ENCODE measurements around the gene KAT6B.

The KAT6B gene

GRCh38 chr10:75023074-75023473 is 196.7 kb downstream of the KAT6B start:
- Histone ChIP-seq H3K4me1 (ENCODE audit: low read depth, poor library complexity, severe bottlenecking) (peaks cover 9% of the 10 kb centered on the region), H3K4me2 (no peak overlapping the region), H2AFZ (ENCODE audit: low read depth) (no peak overlapping the region), H3K27ac (no peak overlapping the region), H3K9ac (no peak overlapping the region), H3K79me2 (ENCODE audit: insufficient read depth, low read depth) (no peaks in the 10 kb centered on the region), H3K4me3 (IDR thresholded peaks at IDR 0.05; ENCODE audit: insufficient read depth, low read depth, low read length) (no peak overlapping the region), H4K20me1 (ENCODE audit: insufficient read depth) (no peaks in the 10 kb centered on the region), H3K36me3 (ENCODE audit: insufficient read depth) (no peaks in the 10 kb centered on the region), H3K27me3 (ENCODE audit: insufficient read depth, low read depth) (no peaks in the 10 kb centered on the region)
- TF ChIP-seq CTCF (conservative IDR thresholded peaks at IDR 0.05; ENCODE audit: low read depth, low read length) = no peak

- no peaks in the 10 kb centered on the region for H3K79me2 ChIP-seq (ENCODE audit: insufficient read depth, low read depth)
- H3K9ac ChIP-seq = no peak overlapping the region
- no peak overlapping the region for H3K4me2 ChIP-seq
- H3K36me3 ChIP-seq (ENCODE audit: insufficient read depth) = 0 out of 2 replicates have a peak, but pooled peaks cover 4% of the 10 kb centered on the region
- no peaks in the 10 kb centered on the region for H3K4me1 ChIP-seq (ENCODE audit: low read depth, poor library complexity, severe bottlenecking)
- no peak overlapping the region for H2AFZ ChIP-seq (ENCODE audit: low read depth)
- no peaks in the 10 kb centered on the region for H3K27me3 ChIP-seq (ENCODE audit: insufficient read depth, low read depth)
- no peak for TF ChIP-seq CTCF (conservative IDR thresholded peaks at IDR 0.05; ENCODE audit: low read depth, low read length)
- no peak overlapping the region for H3K27ac ChIP-seq
- H3K4me3 ChIP-seq (IDR thresholded peaks at IDR 0.05; ENCODE audit: insufficient read depth, low read depth, low read length) = no peak overlapping the region
- no peaks in the 10 kb centered on the region for H4K20me1 ChIP-seq (ENCODE audit: insufficient read depth)
Measured at GRCh38 chr10:75024971-75025523, 198.6 kb downstream of the KAT6B start.

- TF ChIP-seq CTCF (conservative IDR thresholded peaks at IDR 0.05; ENCODE audit: low read depth, low read length) = no peak
- no peak overlapping the region for H3K4me2 ChIP-seq
- H3K4me3 ChIP-seq (IDR thresholded peaks at IDR 0.05; ENCODE audit: insufficient read depth, low read depth, low read length) = no peak overlapping the region
- H3K27me3 ChIP-seq (ENCODE audit: insufficient read depth, low read depth) = no peaks in the 10 kb centered on the region
- no peak overlapping the region for H2AFZ ChIP-seq (ENCODE audit: low read depth)
- H3K27ac ChIP-seq = no peak overlapping the region
- H3K79me2 ChIP-seq (ENCODE audit: insufficient read depth, low read depth) = no peaks in the 10 kb centered on the region
- H4K20me1 ChIP-seq (ENCODE audit: insufficient read depth) = no peaks in the 10 kb centered on the region
- no peak overlapping the region for H3K9ac ChIP-seq
- 0 out of 2 replicates have a peak, but pooled peaks cover 4% of the 10 kb centered on the region for H3K36me3 ChIP-seq (ENCODE audit: insufficient read depth)
- no peaks in the 10 kb centered on the region for H3K4me1 ChIP-seq (ENCODE audit: low read depth, poor library complexity, severe bottlenecking)
Measured at GRCh38 chr10:75028049-75028448, 201.6 kb downstream of the KAT6B start.

- H3K4me2 ChIP-seq = no peak overlapping the region
- H3K9ac ChIP-seq = no peak overlapping the region
- H3K4me3 ChIP-seq (IDR thresholded peaks at IDR 0.05; ENCODE audit: insufficient read depth, low read depth, low read length) = no peak overlapping the region
- H3K36me3 ChIP-seq (ENCODE audit: insufficient read depth) = 0 out of 2 replicates have a peak, but pooled peaks cover 4% of the 10 kb centered on the region
- no peaks in the 10 kb centered on the region for H3K79me2 ChIP-seq (ENCODE audit: insufficient read depth, low read depth)
- H2AFZ ChIP-seq (ENCODE audit: low read depth) = no peak overlapping the region
- TF ChIP-seq CTCF (conservative IDR thresholded peaks at IDR 0.05; ENCODE audit: low read depth, low read length) = no peak
- H3K27ac ChIP-seq = no peak overlapping the region
- H4K20me1 ChIP-seq (ENCODE audit: insufficient read depth) = no peaks in the 10 kb centered on the region
- no peaks in the 10 kb centered on the region for H3K4me1 ChIP-seq (ENCODE audit: low read depth, poor library complexity, severe bottlenecking)
- H3K27me3 ChIP-seq (ENCODE audit: insufficient read depth, low read depth) = no peaks in the 10 kb centered on the region
Measured at GRCh38 chr10:75028748-75029147, 202.3 kb downstream of the KAT6B start.

Data from KMS-11 (cell line).